ENCODE results near the gene THAP11. TPM values are rescaled to one million over a fixed set of nuclear protein-coding genes. Genes with fewer than 3 reads are reported as not detected.

Gene THAP11
- total and polyA plus RNA-seq, 2 of the 13 experiments (the other 11 are each of a cell fraction or from before 2014, with no cell fraction given), result 44.2 to 53.4 TPM

DNA sequence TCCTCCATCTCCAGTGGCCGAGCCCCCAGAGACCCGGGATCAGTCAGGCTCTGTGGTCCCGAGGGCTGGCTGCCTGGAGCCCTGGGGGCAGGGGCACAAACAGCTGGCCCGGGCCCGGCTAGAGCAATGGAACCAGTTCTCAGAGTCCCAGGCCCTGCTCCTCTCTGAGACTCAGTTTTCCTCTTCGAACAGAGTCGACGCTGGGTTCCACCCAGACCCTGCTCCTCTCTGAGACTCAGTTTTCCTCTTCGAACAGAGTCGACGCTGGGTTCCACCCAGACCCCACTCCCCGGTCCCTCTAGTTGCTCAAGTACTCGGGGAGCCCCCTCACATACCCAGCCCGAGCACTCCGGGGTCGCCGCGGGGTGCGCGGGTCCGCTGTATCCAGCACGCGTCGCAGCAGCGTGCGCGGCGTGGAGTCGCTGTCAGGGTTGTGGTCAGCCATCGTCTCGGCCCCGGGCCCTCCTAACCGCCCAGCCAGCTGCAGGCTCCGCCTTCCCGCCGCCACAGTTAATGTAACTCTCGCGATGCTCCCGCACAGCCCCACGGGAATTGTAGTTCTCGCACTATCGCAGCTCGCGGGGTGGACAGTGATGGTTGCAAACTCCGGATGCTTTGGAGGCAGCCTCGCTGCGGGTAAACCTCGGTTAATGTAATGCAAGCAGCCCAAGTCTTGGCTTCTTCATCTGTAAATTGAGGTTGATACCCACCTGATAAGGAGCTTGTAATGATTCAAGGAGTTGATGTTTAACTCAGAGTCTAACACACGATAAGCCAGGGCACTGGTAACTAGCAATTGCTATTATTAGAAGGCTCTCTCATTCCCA is 8.5 kb upstream of the THAP11 start (continued):
- TF ChIP-seq, protein P1, sequence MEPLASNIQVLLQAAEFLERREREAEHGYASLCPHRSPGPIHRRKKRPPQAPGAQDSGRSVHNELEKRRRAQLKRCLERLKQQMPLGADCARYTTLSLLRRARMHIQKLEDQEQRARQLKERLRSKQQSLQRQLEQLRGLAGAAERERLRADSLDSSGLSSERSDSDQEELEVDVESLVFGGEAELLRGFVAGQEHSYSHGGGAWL (CRISPR knock-in tag; IDR thresholded peaks at IDR 0.05), result peak; percentile 93
- TF ChIP-seq JARID2 (CRISPR knock-in tag; IDR thresholded peaks at IDR 0.05; ENCODE audit: insufficient replicate concordance), result peak; percentile 97
- no peak for TF ChIP-seq EZH2 (conservative IDR thresholded peaks at IDR 0.05; ENCODE audit: low read depth, low read length)
- peak; percentile 96 for TF ChIP-seq POLR2AphosphoS5 (IDR thresholded peaks at IDR 0.05; ENCODE audit: low read depth, low read length)
- TF ChIP-seq NFYB (CRISPR knock-in tag; IDR thresholded peaks at IDR 0.05), result peak; percentile 45; the same call in 1 of the 2 replicates
- TF ChIP-seq, protein P2, sequence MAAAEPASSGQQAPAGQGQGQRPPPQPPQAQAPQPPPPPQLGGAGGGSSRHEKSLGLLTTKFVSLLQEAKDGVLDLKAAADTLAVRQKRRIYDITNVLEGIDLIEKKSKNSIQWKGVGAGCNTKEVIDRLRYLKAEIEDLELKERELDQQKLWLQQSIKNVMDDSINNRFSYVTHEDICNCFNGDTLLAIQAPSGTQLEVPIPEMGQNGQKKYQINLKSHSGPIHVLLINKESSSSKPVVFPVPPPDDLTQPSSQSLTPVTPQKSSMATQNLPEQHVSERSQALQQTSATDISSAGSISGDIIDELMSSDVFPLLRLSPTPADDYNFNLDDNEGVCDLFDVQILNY (CRISPR knock-in tag; conservative IDR thresholded peaks at IDR 0.05), result peak; percentile 96
- TF ChIP-seq, protein P3, sequence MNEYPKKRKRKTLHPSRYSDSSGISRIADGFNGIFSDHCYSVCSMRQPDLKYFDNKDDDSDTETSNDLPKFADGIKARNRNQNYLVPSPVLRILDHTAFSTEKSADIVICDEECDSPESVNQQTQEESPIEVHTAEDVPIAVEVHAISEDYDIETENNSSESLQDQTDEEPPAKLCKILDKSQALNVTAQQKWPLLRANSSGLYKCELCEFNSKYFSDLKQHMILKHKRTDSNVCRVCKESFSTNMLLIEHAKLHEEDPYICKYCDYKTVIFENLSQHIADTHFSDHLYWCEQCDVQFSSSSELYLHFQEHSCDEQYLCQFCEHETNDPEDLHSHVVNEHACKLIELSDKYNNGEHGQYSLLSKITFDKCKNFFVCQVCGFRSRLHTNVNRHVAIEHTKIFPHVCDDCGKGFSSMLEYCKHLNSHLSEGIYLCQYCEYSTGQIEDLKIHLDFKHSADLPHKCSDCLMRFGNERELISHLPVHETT (CRISPR knock-in tag; conservative IDR thresholded peaks at IDR 0.05), result 0 out of 2 replicates have a peak, but pooled peaks have one; percentile 51
- no peak for TF ChIP-seq CREB1 (IDR thresholded peaks at IDR 0.05)
- peak; percentile 68 for TF ChIP-seq CREB1 (CRISPR knock-in tag; IDR thresholded peaks at IDR 0.05)
- TF ChIP-seq, protein P4, sequence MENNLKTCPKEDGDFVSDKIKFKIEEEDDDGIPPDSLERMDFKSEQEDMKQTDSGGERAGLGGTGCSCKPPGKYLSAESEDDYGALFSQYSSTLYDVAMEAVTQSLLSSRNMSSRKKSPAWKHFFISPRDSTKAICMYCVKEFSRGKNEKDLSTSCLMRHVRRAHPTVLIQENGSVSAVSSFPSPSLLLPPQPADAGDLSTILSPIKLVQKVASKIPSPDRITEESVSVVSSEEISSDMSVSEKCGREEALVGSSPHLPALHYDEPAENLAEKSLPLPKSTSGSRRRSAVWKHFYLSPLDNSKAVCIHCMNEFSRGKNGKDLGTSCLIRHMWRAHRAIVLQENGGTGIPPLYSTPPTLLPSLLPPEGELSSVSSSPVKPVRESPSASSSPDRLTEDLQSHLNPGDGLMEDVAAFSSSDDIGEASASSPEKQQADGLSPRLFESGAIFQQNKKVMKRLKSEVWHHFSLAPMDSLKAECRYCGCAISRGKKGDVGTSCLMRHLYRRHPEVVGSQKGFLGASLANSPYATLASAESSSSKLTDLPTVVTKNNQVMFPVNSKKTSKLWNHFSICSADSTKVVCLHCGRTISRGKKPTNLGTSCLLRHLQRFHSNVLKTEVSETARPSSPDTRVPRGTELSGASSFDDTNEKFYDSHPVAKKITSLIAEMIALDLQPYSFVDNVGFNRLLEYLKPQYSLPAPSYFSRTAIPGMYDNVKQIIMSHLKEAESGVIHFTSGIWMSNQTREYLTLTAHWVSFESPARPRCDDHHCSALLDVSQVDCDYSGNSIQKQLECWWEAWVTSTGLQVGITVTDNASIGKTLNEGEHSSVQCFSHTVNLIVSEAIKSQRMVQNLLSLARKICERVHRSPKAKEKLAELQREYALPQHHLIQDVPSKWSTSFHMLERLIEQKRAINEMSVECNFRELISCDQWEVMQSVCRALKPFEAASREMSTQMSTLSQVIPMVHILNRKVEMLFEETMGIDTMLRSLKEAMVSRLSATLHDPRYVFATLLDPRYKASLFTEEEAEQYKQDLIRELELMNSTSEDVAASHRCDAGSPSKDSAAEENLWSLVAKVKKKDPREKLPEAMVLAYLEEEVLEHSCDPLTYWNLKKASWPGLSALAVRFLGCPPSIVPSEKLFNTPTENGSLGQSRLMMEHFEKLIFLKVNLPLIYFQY (CRISPR knock-in tag; IDR thresholded peaks at IDR 0.05; ENCODE audit: borderline replicate concordance), result no peak
- no peak for TF ChIP-seq ZNF598 (CRISPR knock-in tag; IDR thresholded peaks at IDR 0.05; ENCODE audit: borderline replicate concordance)
- TF ChIP-seq, protein P5, sequence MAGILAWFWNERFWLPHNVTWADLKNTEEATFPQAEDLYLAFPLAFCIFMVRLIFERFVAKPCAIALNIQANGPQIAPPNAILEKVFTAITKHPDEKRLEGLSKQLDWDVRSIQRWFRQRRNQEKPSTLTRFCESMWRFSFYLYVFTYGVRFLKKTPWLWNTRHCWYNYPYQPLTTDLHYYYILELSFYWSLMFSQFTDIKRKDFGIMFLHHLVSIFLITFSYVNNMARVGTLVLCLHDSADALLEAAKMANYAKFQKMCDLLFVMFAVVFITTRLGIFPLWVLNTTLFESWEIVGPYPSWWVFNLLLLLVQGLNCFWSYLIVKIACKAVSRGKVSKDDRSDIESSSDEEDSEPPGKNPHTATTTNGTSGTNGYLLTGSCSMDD (CRISPR knock-in tag; IDR thresholded peaks at IDR 0.05), result 0 out of 2 replicates have a peak, but pooled peaks have one; percentile 53
- TF ChIP-seq TBL1XR1 (IDR thresholded peaks at IDR 0.05; ENCODE audit: borderline replicate concordance, low read length, partially characterized antibody), result peak; percentile 79
- TF ChIP-seq ZNF644 (CRISPR knock-in tag; IDR thresholded peaks at IDR 0.05; ENCODE audit: low read depth), result no peak
- TF ChIP-seq ZSCAN20 (CRISPR knock-in tag; IDR thresholded peaks at IDR 0.05; ENCODE audit: borderline replicate concordance), result peak; percentile 85; the same call in 1 of the 2 replicates
- TF ChIP-seq, protein P6, sequence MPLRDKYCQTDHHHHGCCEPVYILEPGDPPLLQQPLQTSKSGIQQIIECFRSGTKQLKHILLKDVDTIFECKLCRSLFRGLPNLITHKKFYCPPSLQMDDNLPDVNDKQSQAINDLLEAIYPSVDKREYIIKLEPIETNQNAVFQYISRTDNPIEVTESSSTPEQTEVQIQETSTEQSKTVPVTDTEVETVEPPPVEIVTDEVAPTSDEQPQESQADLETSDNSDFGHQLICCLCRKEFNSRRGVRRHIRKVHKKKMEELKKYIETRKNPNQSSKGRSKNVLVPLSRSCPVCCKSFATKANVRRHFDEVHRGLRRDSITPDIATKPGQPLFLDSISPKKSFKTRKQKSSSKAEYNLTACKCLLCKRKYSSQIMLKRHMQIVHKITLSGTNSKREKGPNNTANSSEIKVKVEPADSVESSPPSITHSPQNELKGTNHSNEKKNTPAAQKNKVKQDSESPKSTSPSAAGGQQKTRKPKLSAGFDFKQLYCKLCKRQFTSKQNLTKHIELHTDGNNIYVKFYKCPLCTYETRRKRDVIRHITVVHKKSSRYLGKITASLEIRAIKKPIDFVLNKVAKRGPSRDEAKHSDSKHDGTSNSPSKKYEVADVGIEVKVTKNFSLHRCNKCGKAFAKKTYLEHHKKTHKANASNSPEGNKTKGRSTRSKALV (CRISPR knock-in tag; IDR thresholded peaks at IDR 0.05), result 0 out of 2 replicates have a peak, but pooled peaks have one; percentile 68
- TF ChIP-seq GZF1 (CRISPR knock-in tag; IDR thresholded peaks at IDR 0.05), result 0 out of 2 replicates have a peak, but pooled peaks have one; percentile 65
- peak; percentile 94 for TF ChIP-seq YEATS2 (CRISPR knock-in tag; IDR thresholded peaks at IDR 0.05; ENCODE audit: borderline replicate concordance)
- TF ChIP-seq CREM (IDR thresholded peaks at IDR 0.05), result peak; percentile 88
- no peak for TF ChIP-seq CREM (CRISPR knock-in tag; IDR thresholded peaks at IDR 0.05)

Measured in HepG2 (cell line).